Cerebellar cortex (tissue), 1 donor: Measurements from ENCODE around the gene KCNG2.

Experiments
- DNase-seq: peaks from one replicate; pipeline ENCODE4 v3.0.0-alpha.2; 2015; ENCODE audit warnings: low spot score

Gene KCNG2

DNA sequence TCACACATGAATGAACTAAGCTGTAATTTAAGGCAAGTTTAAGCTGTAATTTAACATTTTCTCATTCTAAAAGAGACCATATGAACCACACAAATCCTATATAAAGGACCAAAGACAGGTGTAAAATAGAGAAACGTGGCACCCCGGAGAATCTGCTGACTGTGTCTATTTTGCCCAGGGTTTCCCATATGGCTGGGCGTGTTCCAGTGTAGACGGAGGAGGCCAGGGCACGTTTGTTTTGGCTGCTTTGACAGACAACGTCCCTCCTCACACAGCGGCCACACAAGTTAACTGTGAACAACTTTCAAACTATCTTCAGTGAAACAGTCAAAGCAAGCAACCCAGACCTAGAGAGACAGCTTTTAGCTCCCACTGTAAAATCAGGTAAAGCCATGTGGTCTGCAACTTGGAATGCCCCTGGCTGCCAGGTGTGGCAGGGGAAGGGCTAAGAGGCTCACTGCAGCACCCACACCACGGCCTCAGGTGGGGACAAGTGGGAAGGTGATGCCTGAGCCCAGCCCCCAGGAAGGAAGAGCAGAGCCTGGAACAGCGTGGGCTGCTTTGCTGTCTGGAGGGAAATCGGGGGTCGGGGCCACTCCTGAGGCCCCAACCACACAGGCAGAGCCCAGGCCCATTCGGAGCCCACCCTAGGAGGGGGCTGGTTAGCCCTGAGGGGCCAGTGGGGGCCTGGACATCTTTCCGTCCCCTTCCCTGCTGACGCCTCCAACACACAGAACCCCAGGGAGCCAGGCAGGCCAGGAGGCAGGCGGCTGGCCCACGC lies 113.0 kb downstream of the KCNG2 start:
- no peak for DNase-seq

DNA sequence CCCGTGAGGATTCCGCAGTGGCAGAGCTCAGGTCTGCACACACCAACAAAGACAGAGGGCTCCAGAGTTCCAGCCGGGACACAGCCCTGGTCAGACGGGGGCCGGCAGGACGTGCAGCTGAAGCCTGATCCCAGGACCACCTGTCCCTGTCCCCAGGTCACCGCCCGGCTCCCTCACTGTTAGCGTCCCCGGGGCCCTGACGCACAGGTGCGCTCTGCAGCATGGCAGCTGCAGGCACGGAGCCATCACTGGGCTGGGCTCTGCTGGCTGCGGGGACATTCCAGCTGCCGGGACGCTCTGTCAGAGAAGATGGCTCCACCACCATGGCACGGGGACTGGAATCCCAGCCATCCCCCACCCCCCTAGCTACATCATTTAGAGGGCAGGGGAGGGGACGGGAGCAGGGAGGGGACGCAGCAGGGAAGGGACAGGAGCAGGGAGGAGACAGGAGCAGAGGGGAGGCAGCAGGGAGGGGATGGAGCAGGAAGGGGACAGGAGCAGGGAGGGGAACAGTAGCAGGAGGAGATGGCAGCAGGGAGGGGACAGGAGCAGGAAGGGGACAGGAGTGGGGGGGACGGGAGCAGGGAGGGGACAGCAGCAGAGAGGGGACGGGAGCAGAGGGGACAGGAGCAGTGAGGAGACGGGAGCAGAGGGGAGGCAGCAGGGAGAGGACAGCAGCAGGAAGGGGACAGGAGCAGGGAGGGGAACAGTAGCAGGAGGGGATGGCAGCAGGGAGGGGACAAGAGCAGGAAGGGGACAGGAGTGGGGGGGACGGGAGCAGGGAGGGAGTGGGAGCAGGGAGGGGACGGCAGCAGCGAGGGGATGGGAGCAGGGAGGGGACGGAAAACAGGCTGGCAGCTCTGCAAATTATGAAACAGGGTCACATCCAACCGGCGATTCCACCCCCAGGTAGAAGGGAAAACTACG lies 113.9 kb downstream of the KCNG2 start:
- DNase-seq = peak; percentile 54

DNA sequence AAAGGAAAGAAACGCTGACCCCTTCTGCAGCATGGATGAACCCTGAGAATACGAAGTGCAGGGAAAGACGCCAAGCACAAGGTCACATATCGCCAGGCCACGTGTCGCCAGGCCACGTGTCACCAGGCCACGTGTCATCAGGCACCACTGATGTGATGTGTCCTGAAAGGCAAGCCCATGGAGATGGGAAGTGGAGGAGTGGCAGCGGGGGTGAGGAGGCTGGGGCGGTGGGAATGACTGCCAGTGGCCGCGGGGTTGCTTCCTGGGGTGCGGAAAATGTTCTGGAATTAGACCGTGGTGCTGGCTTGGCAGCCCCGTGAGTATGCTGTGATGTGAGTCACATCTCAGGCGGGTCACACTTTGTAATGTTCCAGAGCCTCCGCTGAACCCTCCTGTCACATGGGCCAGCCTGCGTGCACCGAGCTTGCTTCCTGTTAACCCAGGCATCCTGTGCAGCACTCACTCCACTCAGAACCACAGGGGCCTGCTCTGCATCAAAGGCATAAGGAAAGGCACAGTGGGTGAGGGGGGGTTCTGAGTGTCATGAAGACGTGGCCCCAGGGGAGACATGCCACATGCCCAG lies 114.8 kb downstream of the KCNG2 start:
- DNase-seq = peak; percentile 65

DNA sequence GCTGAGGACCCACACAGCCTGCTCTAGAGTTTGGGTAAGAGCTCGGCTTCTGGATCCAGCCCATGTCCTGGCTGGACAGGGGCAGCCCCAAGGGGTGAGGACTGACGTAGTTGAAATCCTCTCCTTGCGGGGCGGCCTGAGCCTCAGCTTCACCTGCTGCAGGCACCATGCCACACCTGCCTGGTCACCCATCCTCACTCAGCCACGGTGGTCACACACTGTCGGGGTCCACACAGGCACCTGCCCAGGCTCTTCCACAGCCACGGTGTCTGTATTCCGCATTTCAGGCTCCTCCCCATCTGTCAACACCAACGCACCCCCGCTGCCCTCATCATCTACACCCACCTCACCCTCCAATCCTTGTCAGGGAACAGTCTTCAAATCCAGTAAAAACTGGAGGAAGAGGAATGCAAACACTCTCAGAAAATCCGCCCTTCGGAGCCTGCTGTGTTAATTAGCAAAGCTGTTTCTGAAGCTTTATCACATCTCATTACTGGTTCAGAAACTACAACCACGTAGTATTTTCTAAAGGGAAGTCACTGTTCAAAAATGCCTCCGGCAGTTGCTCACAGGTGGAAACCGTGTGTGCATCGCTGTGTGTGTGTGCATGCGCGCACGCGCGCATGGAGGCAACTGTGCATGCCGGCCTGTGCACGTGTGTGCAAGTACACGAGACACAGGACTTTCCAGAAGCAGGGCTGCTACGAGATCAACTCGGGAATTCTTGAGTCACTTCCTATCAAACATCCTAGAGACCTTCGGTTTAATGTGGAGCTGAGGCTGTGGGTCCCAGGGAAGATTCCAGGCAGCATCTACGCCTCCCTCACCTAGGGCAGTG lies 115.5 kb downstream of the KCNG2 start:
- no peak for DNase-seq

DNA sequence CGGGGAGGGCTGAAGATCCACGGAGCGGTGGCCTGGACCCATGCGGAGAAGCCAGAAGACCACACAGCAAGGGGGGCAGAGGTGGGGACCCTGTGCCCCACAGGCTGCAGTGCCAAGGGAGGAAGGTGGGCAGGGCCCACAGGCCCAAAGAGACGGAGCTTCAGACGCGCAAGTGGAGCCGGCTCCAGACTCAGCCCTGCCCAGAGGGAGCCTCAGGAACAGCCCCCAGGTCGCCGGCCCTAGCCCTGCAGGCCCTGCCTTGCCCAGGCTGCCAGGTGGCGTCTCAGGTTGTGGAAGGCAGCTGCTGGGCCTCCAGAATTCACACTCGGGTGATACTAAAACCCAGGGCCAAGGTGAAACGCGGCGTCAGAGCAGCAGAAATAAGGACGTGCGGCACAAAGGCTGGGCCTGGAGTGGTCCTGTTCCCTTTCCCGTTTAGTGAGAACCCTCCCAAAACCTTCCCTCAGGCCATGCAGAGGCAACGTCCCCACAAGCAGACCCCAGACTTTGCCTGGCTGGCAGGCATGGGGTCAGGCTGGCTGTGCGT lies 116.9 kb downstream of the KCNG2 start:
- DNase-seq = no peak

DNA sequence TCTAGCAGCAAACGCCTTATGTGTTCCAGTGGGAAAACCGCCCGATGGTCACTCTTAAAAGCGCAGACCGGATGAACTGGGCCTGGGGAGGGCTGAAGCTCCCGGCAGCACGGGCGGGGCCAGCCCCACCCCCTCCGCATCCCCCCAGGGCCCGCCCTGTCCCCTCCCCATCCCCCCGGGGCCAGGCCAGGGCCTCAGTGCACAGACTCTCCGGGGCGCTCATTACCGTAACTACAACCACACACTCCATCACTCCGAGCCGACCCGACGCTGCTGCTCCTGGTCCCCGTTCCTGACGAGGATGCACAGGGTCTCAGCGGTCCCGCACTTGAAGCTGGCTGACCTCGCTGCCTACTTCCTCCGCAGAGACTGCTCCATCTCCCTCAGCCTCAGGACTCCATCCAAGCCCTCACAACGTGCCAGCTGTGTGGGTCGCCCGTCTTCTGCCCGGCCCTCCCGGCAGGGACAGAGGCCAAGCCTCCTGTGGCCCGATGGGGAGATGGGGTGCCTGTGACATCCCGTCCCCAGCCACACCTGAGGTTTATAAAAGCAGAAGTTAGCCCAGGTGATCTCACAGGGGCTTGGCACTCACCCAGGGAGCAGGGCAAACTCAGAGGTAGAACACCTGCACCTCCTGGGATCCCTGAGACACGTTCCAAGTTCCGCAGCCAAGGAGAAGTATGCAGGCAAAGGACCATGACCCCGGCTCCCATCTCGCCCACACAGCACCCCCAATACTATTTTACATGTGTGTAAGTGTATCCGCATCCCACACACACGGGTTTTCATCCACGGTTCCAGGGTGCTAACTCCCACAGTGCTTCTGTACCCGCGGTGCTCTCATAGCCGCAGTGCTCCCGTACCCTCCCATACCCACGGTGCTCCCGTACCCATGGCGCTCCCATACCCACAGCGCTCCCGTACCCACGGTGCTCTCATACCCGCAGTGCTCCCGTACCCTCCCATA lies 117.7 kb downstream of the KCNG2 start:
- DNase-seq = no peak

DNA sequence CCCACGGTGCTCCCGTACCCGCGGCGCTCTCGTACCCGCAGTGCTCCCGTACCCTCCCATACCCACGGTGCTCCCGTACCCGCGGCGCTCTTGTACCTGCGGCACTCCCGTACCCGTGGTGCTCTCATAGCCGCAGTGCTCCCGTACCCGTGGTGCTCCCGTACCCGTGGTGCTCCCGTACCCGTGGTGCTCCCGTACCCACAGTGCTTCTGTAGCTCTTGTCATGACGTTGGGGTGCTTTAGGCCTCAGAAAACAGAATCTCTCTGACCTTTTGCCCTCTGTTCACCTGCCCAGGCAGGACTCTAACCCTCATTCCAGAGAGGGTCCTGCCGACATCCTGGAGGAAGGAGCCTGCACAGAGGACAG lies 118.4 kb downstream of the KCNG2 start:
- no peak for DNase-seq

DNA sequence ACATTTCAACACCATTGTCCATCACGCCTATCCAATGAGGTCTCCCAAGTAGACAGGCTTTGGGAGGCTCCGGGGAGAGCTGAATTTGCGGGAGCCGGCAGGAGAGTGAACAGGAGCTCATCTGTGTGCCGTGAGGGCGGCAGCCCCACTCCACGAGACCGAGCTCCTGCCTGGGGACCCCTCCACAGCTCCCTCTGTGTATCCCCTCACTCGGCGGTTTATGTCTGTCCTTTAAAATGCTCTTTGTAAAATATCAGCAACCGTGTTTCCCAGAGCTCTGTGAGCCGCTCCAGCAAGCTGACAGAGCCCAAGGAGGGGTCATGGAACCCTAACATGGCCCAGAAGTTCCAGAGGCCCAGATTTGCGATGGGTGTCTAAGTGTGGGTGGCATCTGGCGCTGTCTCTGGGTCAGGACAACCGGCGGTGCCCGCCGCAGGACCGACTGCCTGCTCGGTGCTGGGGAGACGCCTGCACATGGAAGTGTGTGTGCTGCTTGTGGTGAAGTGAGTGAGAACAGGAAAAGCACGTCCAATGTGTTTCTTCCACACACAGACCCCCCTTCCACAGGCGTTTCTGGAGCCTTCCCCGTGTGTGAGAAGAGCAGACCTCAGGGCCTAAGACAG lies 118.9 kb downstream of the KCNG2 start:
- DNase-seq = no peak

DNA sequence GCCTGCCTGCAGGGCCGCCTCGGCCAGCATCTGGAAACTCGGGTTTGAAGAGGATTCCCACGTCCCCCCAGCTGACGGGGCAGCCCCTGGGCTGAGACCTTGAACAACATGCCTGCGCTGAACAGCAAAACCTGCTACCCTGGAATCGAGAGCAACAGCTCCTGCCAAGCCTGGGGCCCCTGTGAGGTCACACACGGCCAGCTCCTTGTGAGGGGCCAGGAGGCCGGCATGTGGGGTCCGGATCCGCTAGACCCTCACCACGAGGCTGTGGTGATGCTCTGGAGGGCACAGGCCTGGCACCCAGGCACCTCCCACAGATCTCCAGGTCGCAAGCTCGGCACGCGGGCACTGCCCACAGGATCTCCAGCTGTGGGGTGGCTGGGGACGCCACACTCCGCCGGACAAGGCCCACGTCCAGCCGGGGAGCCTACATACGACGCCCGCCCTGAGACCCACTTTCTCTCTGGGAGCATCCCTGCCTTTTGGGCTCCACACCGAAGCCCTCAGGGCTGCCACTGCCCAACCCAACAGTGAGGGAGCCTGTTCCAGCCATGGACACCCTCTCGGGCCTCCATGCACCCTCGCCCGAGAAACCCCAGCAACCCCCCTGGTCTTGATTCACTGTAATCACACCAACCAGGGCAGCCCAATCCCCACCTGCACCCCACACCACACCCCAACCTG lies 119.6 kb downstream of the KCNG2 start:
- no peak for DNase-seq

DNA sequence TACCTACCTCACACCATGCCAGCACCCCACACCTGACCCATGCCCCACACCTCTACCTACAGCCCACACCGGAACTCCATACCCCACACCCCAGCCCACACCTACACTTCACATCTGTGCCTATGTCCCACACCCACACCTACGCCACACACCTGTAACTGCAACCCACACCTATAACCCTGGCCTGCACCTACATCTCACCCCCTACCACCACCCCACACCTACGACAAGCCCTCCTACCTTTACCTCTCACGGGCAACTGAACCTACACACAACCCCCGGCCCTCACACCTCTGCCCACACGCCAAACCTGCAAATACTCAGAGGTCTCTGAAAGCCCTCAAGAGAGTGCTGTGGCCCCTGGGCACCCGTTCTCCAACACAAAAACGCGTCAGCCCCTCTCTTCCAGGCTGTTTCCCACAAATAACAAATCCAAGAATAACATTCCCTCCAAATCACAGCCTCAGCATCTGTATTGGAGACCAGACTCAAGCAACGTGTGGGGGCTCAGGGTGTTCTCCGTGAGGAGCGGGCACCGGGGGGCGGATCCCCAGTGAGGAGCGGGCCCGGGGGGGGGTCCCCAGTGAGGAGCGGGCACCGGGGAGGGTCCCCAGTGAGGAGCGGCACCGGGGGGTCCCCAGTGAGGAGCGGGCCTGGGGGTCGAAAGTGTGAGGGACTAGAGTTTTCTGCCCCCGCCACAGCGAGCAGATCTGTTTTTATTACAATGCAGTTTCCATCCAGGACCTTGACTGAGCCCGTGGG lies 120.3 kb downstream of the KCNG2 start:
- DNase-seq = no peak

DNA sequence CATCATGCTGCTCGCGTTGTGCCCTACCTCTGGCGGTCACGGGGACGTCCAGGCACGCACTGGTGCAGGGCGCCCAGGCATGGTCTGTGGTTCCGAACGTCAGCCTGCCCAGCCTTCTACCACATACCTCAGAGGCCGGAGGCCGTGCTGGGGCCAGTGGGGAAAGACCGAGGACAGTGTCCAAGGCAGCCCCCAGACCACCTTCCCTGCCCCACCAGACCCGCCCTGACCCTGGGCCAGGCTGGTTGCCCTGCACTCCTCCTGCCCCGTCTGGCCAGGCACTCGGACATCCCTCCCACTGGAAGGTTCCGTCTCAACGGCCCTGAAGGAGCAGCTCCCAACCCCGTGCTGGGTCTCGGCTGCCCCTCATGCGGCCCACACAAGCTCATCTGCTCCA lies 120.9 kb downstream of the KCNG2 start:
- no peak for DNase-seq

DNA sequence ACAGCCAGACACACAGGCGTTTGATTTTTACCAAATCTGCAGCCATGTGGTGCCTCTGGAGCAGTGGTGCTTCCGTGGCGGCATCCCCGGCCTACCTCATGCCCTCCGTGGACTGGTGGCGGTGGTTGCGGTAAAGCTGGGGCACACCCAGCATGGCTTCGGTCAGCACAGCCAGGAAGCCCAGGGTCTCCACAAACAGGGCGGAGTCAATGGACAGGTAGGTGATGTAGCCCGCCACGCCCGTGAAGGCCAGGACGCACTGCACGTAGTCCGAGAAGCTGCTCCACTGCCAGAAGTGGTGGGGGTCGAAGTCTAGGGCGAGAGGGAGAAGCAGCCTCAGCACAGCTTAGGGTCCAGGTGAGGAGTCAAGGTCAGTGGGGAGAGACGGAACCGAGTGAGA lies 121.4 kb downstream of the KCNG2 start:
- no peak for DNase-seq

DNA sequence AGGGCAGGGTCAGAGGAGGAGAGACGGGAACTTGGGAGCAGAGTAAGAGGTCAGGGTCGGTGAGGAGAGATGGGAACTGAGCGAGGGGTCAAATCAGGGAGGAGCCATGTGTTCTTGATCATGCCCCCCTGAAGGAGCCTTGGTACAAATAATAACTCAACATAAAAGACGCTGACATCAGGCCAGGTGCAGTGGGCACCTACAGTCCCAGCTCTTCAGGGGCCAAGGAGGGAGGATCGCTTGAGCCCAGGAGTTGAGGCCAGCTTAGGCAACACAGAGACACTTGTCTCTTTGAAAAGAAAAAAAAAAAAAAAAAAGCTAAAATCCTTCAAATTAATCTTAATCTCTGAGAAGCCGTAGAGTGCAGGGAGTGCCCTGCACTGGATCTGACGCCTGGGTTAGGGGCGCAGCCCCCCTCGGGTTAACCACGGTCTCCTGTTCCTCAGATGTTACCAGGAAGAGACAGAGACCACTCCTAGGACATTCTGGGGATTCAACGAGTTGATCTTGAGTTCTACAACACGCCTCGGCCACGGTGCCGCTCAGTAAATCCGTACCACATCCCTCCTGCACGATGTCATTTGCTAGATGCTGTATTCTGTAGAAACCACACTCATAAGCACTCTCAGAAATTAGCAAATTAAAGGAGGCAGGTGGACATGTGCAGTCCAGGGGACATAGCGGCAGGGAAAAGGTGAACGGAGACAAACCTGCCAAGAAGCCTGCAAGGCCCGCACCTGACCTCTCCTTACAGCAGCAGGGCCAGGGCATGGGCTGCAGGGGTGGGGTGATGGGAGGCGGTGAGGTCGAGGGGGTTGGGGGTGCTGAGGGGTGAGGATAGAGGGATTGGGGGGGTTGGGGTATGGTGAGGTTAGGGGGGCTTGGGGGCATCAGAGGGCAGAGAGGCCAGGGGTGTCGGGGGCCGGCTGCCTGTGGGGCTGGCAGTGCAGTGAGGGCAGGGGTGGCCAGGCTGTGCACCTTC lies 124.5 kb downstream of the KCNG2 start:
- no peak for DNase-seq

DNA sequence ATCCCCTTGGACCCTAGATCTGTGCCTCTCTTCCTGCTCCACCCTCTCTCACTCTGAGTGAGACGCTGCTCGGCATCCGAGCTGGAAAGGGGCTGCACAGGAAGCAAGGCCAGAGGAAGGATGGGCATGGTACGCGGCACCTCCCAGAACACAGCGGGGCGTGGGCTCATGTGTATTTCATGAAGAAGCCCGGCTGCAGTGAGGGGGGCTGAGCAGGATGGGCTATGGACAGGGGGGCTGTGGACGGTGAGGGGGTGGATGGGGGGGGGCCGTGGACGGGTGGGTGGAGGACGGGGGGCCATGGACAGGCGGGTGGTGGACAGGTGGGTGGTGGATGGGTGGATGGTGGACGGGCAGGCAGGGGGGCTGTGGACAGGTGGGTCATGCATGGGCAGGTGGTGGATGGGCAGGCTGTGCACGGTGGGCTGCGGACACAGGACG lies 125.3 kb downstream of the KCNG2 start:
- no peak for DNase-seq

DNA sequence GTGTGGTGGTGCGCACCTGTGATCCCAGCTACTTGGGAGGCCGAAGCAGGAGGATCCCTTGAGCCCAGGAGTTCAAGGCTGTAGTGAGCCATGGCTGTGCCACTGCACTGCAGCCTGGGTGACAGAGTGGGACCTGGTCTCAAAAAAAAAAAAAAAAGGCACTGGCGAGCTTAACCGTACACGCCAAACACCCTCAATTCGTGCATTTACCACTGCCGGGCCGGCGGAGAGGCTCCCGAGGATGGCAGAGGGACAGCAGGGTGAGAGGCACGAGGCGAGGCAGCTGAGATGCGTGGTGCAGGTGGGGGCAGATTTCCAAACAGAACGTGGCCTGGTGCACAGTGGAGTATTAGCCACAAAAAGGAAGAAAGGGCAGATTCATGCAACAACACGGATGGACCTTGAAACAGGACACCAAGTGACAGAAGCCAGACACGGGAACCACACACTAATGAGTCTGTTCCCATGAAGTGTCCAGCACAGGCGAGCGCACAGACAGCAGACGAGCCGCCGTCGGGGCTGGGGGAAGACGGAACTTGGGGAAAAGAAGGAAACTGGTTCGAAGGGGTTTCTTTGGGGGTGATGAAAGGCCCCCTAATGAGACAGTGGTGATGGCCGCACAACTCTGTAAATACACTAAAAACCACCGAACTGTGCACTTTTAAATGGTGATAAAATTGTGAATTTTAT lies 126.3 kb downstream of the KCNG2 start:
- DNase-seq = no peak

DNA sequence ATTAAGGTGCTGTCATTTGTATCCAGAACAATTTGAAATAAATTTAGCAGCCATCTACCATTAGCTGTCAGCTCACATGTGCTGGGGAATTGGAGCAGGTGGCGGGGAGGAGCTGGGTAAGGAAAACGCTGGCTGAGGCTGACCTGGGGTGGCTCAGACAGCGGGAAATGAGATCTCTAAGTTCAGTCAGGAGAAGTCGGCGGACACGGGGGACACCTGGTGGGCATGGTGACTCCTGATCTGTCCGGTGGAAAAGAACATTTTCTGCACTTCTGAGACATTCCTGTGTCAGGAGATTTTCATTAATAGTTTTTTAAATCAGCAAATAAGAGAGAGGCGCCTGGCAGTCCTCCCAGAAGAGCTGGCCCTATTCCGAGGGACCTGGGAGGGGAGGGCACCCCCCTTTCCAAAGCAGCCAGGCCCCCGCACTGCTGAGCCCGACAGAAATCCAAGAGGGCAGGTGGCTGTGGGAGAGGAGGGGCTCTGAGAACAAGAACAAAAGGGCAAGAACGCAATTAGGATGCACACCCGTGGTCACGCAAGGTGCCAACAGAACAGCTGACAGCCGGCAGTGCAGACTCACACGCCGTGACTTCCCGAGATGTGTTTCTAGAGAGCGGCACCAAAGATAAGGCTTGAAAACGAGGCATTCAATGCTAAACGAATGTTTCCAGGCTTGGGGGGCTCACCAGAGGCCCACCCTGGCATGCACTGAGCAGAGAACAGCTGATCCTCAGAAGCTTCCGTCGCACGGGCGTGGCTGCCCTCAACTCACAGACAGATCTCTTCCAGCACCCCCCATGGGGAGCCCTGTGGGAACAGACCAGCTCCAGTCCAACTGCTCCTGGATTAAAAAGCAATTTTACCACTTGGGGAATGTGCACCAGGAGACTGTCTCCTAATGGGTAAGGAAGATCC lies 127.3 kb downstream of the KCNG2 start:
- DNase-seq = peak; percentile 91
